ENCODE data around the gene TMCO4. TPM values are rescaled to one million over a fixed set of nuclear protein-coding genes. Genes with fewer than 3 reads are reported as not detected.

The TMCO4 gene
- total and polyA plus RNA-seq, 7 donors: 16.3 to 25.1 (median 21.9) TPM

- peaks cover 0 to 75% (median 13%) of the 10 kb centered on the region in 4 donors for H3K36me3 ChIP-seq
- TF ChIP-seq POLR2AphosphoS5 (IDR thresholded peaks at IDR 0.05) (no peak), CTCF (IDR thresholded peaks at IDR 0.05) (no peak), EP300 (IDR thresholded peaks at IDR 0.05) (no peak), POLR2A (IDR thresholded peaks at IDR 0.05) (no peak)
- no peak for DNase-seq
- H3K9me3 ChIP-seq: no peaks in the 10 kb centered on the region
- no peak overlapping the region for H3K4me3 ChIP-seq
- 97 to 99% methylated on average over 1 of the region's 1 CpG for WGBS, 2 donors
- intact Hi-C loops (cut with DNase I): no loop called here
- no peaks in the 10 kb centered on the region for H3K4me1 ChIP-seq
- H3K27ac ChIP-seq: no peak overlapping the region
- H3K27me3 ChIP-seq: no peaks in the 10 kb centered on the region
These were observed 54.8 kb downstream of the TMCO4 start for GRCh38 chr1:19744886-19745285.

GRCh38 chr1:19744335-19744743, 55.4 kb downstream of the TMCO4 start:
- intact Hi-C loops (cut with DNase I): no loop called here
- TF ChIP-seq POLR2A (IDR thresholded peaks at IDR 0.05) (no peak), CTCF (IDR thresholded peaks at IDR 0.05) (no peak)
- Histone ChIP-seq H3K36me3 (peaks cover 0 to 74% (median 13%) of the 10 kb centered on the region in 4 donors), H3K27ac (no peak overlapping the region), H3K9me3 (no peaks in the 10 kb centered on the region), H3K4me1 (no peaks in the 10 kb centered on the region), H3K4me3 (no peak overlapping the region), H3K27me3 (no peaks in the 10 kb centered on the region)
- no peak for DNase-seq
- WGBS, 2 donors: 85 to 90% methylated on average over 4 of the region's 4 CpGs

- no peak for TF ChIP-seq EP300 (IDR thresholded peaks at IDR 0.05)
- no peak for TF ChIP-seq POLR2AphosphoS5 (IDR thresholded peaks at IDR 0.05)
- no peak for TF ChIP-seq CTCF (IDR thresholded peaks at IDR 0.05)
- no peak for TF ChIP-seq POLR2A (IDR thresholded peaks at IDR 0.05)
- Histone ChIP-seq H3K4me1 (no peaks in the 10 kb centered on the region), H3K4me3 (no peak overlapping the region), H3K27me3 (no peaks in the 10 kb centered on the region), H3K36me3 (peaks cover 0 to 68% (median 13%) of the 10 kb centered on the region in 4 donors), H3K27ac (no peak overlapping the region), H3K9me3 (no peaks in the 10 kb centered on the region)
- WGBS, 2 donors: 90 to 93% methylated on average over 9 of the region's 9 CpGs
- DNase-seq: no peak
- intact Hi-C loops (cut with DNase I): no loop called here
These were observed 55.9 kb downstream of the TMCO4 start for GRCh38 chr1:19743793-19744192.

GRCh38 chr1:19743180-19743579, 56.5 kb downstream of the TMCO4 start:
- peaks cover 0 to 5% (median under 1%) of the 10 kb centered on the region in 4 donors for H3K4me1 ChIP-seq
- 76 to 90% methylated on average over 3 of the region's 3 CpGs for WGBS, 2 donors

More at GRCh38 chr1:19743180-19743579, 56.5 kb downstream of the TMCO4 start:
- intact Hi-C loops (cut with DNase I): no loop called here
- no peak for TF ChIP-seq CTCF (IDR thresholded peaks at IDR 0.05)
- TF ChIP-seq EP300 (IDR thresholded peaks at IDR 0.05): no peak
- TF ChIP-seq POLR2A (IDR thresholded peaks at IDR 0.05): no peak
- no peak for TF ChIP-seq POLR2AphosphoS5 (IDR thresholded peaks at IDR 0.05)
- H3K4me3 ChIP-seq: no peak overlapping the region
- no peak overlapping the region for H3K27ac ChIP-seq
- no peak for DNase-seq
- H3K27me3 ChIP-seq: no peaks in the 10 kb centered on the region
- no peaks in the 10 kb centered on the region for H3K9me3 ChIP-seq
- H3K36me3 ChIP-seq: peaks cover 0 to 64% (median 13%) of the 10 kb centered on the region in 4 donors

All from sigmoid colon (tissue), 7 donors.